MCF 10A (cell line): Measurements from ENCODE around the gene ZNF90. TPM values are rescaled to one million over a fixed set of nuclear protein-coding genes. Genes with fewer than 3 reads are reported as not detected.
"Not testable (repeated sequence)": the region's sequence is repeated elsewhere in the genome, so short reads cannot be mapped to it uniquely, and the experiment has no call there.

Source experiments
- BruUV-seq: library from RNA; stranded (reverse); fragments of 400-500 nt; replicated peaks from 2 replicates; lab custom pipeline; 2021; lab: Mats Ljungman, UMichigan
- CTCF ChIA-PET: fragments of 300-600 bp; sonication (Branson Sonifier 250); formaldehyde crosslinking; extraction: SDS; loops from one replicate; lab custom pipeline; 2021; ENCODE audit warnings: antibody characterized with exemption, inconsistent platforms; lab: Yijun Ruan, JAX
- POLR2A ChIA-PET: fragments of 300-600, 350-650 bp; sonication (Branson Sonifier 250); formaldehyde crosslinking; extraction: SDS; loops from one replicate; lab custom pipeline; 2020; ENCODE audit warnings: antibody characterized with exemption, inconsistent platforms; lab: Yijun Ruan, JAX
- DNase-seq: peaks from one replicate; pipeline ENCODE4 v3.0.0-alpha.2; 2018; ENCODE audit not compliant: unreplicated experiment
- H3K27ac Mint-ChIP-seq: one replicate; pipeline ENCODE4 v1.8.0; 2022; ENCODE audit warnings: mild to moderate bottlenecking, low read depth, mixed read lengths; ENCODE audit not compliant: unreplicated experiment
- H3K27me3 Mint-ChIP-seq: one replicate; pipeline ENCODE4 v1.8.0; 2022; ENCODE audit warnings: mixed read lengths; ENCODE audit not compliant: insufficient read depth, unreplicated experiment
- H3K36me3 Mint-ChIP-seq: one replicate; pipeline ENCODE4 v1.8.0; 2022; ENCODE audit warnings: mild to moderate bottlenecking, moderate library complexity, mixed read lengths; ENCODE audit not compliant: insufficient read depth, unreplicated experiment
- H3K4me1 Mint-ChIP-seq: one replicate; pipeline ENCODE4 v1.8.0; 2022; ENCODE audit warnings: mixed read lengths; ENCODE audit not compliant: insufficient read depth, unreplicated experiment
- H3K4me3 Mint-ChIP-seq: one replicate; pipeline ENCODE4 v1.8.0; 2022; ENCODE audit warnings: mild to moderate bottlenecking, moderate library complexity, mixed read lengths; ENCODE audit not compliant: unreplicated experiment
- H3K9me3 Mint-ChIP-seq: one replicate; pipeline ENCODE4 v1.8.0; 2022; ENCODE audit warnings: mixed read lengths; ENCODE audit not compliant: unreplicated experiment
- CTCF ChIP-seq: fragments of 200-600 bp; IDR thresholded peaks from one replicate; pipeline ENCODE4 v1.8.0; 2022; ENCODE audit warnings: antibody characterized with exemption, mild to moderate bottlenecking; ENCODE audit not compliant: unreplicated experiment
- intact Hi-C: fragments of 100-400 bp; cut with micrococcal nuclease; formaldehyde crosslinking; loops from 2 replicates; pipeline ENCODE4 v1.14.1; 2022
- total RNA-seq: library from RNA; stranded (reverse); gene quantifications from 2 replicates; pipeline ENCODE4 v1.2.3, GENCODE V29; 2022

ZNF90 gene
- total RNA-seq, 1 experiment from 2014 or later: not detected

GRCh38 chr19:20102097-20102496 is 24.3 kb downstream of the ZNF90 start:
- H3K27ac Mint-ChIP-seq: no peak overlapping the region
- no TSS peak for BruUV-seq
- H3K36me3 Mint-ChIP-seq: no peaks in the 10 kb centered on the region
- H3K9me3 Mint-ChIP-seq: peaks cover 29% of the 10 kb centered on the region
- no peak for DNase-seq
- H3K4me1 Mint-ChIP-seq: no peaks in the 10 kb centered on the region
- CTCF ChIA-PET: no interaction called here
- POLR2A ChIA-PET: no interaction called here
- no peak for TF ChIP-seq CTCF
- intact Hi-C loops: no loop called here
- no peak overlapping the region for H3K4me3 Mint-ChIP-seq
- H3K27me3 Mint-ChIP-seq: no peaks in the 10 kb centered on the region

GRCh38 chr19:20103091-20103740 is 25.4 kb downstream of the ZNF90 start:
- no peaks in the 10 kb centered on the region for H3K36me3 Mint-ChIP-seq
- H3K27ac Mint-ChIP-seq: no peak overlapping the region

GRCh38 chr19:20107301-20107700 is 29.5 kb downstream of the ZNF90 start:
- ChIA-PET POLR2A (no interaction called here), CTCF (no interaction called here)
- Mint-ChIP-seq H3K4me1 (no peaks in the 10 kb centered on the region), H3K36me3 (no peaks in the 10 kb centered on the region), H3K27ac (no peak overlapping the region), H3K4me3 (no peak overlapping the region), H3K27me3 (no peaks in the 10 kb centered on the region), H3K9me3 (peaks cover 2% of the 10 kb centered on the region)
- no peak for DNase-seq
- TF ChIP-seq CTCF: no peak
- BruUV-seq: no TSS peak
- intact Hi-C loops: no loop called here

More at GRCh38 chr19:20103091-20103740, 25.4 kb downstream of the ZNF90 start:
- no peak for TF ChIP-seq CTCF
- no peak for DNase-seq
- BruUV-seq: no TSS peak
- Mint-ChIP-seq H3K27me3 (no peaks in the 10 kb centered on the region), H3K4me1 (no peaks in the 10 kb centered on the region), H3K4me3 (no peak overlapping the region), H3K9me3 (peaks cover 18% of the 10 kb centered on the region)
- CTCF ChIA-PET: no interaction called here
- POLR2A ChIA-PET: no interaction called here
- intact Hi-C loops: no loop called here

GRCh38 chr19:20118064-20118839 is 40.5 kb downstream of the ZNF90 start:
- H3K9me3 Mint-ChIP-seq, BruUV-seq, POLR2A ChIA-PET, CTCF ChIA-PET, DNase-seq, H3K27ac Mint-ChIP-seq, H3K27me3 Mint-ChIP-seq, H3K36me3 Mint-ChIP-seq, H3K4me3 Mint-ChIP-seq, intact Hi-C loops, H3K4me1 Mint-ChIP-seq: not testable (repeated sequence)
